Vagina (tissue), 2 donors: ENCODE results near the gene KRTAP13-3.

Experiments used
- CTCF ChIP-seq, 3 experiments: fragments of 450-650 bp in 2 of 3; fragments of 200-600 bp in 1 of 3; sonication (generic) in 1 of 3; IDR thresholded peaks; one replicate each; pipeline ENCODE4 v1.5.1; 2017 to 2019; ENCODE audit warnings: antibody characterized with exemption in 3 of 3, mild to moderate bottlenecking in 2 of 3, moderate library complexity in 2 of 3
- POLR2A ChIP-seq, 2 donors: fragments of 450-650 bp; IDR thresholded peaks; one replicate each; pipeline ENCODE4 v1.6.1; 2017; ENCODE audit warnings: antibody characterized with exemption in 2 of 2, mild to moderate bottlenecking in 2 of 2, moderate library complexity in 2 of 2

- no peak for TF ChIP-seq CTCF (IDR thresholded peaks at IDR 0.05)
- no peak for TF ChIP-seq POLR2A (IDR thresholded peaks at IDR 0.05)
Observed at GRCh38 chr21:30425826-30426225, at the start of gene KRTAP13-3.
